ENCODE measurements around the gene ANKRD11.

DNA sequence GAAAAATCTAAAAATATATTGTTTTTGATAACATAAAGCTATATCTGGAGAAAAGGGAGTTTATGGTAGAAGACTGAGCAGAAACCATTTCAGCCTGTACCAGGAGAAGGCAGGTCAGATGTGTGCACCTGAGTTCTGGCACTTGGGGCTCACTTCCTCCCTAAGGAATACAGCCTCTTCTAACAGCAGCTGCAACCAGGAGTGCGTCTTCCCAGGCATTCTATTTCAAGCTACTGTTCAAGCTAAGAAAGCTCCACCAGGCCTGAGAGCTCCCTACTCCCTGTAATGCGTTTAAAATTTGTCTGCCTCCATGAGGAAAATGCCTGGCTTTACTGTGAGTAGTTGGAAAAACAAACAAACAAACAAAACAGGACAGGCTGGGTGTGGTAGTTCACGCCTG lies 176.8 kb downstream of the ANKRD11 start:
- TF ChIP-seq, protein P1, sequence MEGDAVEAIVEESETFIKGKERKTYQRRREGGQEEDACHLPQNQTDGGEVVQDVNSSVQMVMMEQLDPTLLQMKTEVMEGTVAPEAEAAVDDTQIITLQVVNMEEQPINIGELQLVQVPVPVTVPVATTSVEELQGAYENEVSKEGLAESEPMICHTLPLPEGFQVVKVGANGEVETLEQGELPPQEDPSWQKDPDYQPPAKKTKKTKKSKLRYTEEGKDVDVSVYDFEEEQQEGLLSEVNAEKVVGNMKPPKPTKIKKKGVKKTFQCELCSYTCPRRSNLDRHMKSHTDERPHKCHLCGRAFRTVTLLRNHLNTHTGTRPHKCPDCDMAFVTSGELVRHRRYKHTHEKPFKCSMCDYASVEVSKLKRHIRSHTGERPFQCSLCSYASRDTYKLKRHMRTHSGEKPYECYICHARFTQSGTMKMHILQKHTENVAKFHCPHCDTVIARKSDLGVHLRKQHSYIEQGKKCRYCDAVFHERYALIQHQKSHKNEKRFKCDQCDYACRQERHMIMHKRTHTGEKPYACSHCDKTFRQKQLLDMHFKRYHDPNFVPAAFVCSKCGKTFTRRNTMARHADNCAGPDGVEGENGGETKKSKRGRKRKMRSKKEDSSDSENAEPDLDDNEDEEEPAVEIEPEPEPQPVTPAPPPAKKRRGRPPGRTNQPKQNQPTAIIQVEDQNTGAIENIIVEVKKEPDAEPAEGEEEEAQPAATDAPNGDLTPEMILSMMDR (optimal IDR thresholded peaks at IDR 0.05 in 1 of 3, IDR thresholded peaks at IDR 0.05 in 1 of 3, conservative IDR thresholded peaks at IDR 0.05 in 1 of 3; ENCODE audit: extremely low read depth in 1 of 3, insufficient read depth in 2 of 3, low read length in 3 of 3), result no peak
- no peak for TF ChIP-seq EZH2 (IDR thresholded peaks at IDR 0.05; ENCODE audit: low read length)
